HG03159 (cell line): ENCODE data around the gene MGAT5.

ENCODE experiments used
- ATAC-seq: cut with Tn5 transposase; IDR thresholded peaks from one replicate; pipeline ENCODE4 v1.9.1; 2021; ENCODE audit warnings: mild to moderate bottlenecking, moderate library complexity; ENCODE audit not compliant: unreplicated experiment

Gene MGAT5

GRCh38 chr2:134413430-134413829 lies 159.6 kb downstream of the MGAT5 start:
- no peak for ATAC-seq

- no peak for ATAC-seq
Measured at GRCh38 chr2:134413912-134414311, 160.0 kb downstream of the MGAT5 start.

- ATAC-seq: no peak
Measured at GRCh38 chr2:134416018-134416417, 162.1 kb downstream of the MGAT5 start.

- no peak for ATAC-seq
Measured at GRCh38 chr2:134416637-134417036, 162.8 kb downstream of the MGAT5 start.

GRCh38 chr2:134417968-134418582 lies 164.2 kb downstream of the MGAT5 start:
- no peak for ATAC-seq

- no peak for ATAC-seq
Measured at GRCh38 chr2:134420259-134420658, 166.4 kb downstream of the MGAT5 start.

GRCh38 chr2:134420920-134421319 lies 167.0 kb downstream of the MGAT5 start:
- no peak for ATAC-seq

GRCh38 chr2:134421556-134422328 lies 167.9 kb downstream of the MGAT5 start:
- no peak for ATAC-seq

GRCh38 chr2:134425724-134426496 lies 172.0 kb downstream of the MGAT5 start:
- no peak for ATAC-seq

GRCh38 chr2:134426721-134427120 lies 172.8 kb downstream of the MGAT5 start:
- no peak for ATAC-seq

- ATAC-seq: no peak
Measured at GRCh38 chr2:134429886-134430285, 176.0 kb downstream of the MGAT5 start.

- no peak for ATAC-seq
Measured at GRCh38 chr2:134431838-134432434, 178.1 kb downstream of the MGAT5 start.

GRCh38 chr2:134432435-134432883 lies 178.6 kb downstream of the MGAT5 start:
- ATAC-seq: no peak

- ATAC-seq: no peak
Measured at GRCh38 chr2:134433469-134433868, 179.6 kb downstream of the MGAT5 start.

- ATAC-seq: no peak
Measured at GRCh38 chr2:134433979-134434378, 180.1 kb downstream of the MGAT5 start.

- no peak for ATAC-seq
Measured at GRCh38 chr2:134435505-134435904, 181.6 kb downstream of the MGAT5 start.

GRCh38 chr2:134435936-134436335 lies 182.1 kb downstream of the MGAT5 start:
- no peak for ATAC-seq

- ATAC-seq: no peak
Measured at GRCh38 chr2:134436706-134437105, 182.8 kb downstream of the MGAT5 start.

GRCh38 chr2:134438371-134438770 lies 184.5 kb downstream of the MGAT5 start:
- ATAC-seq: no peak

GRCh38 chr2:134440336-134440909 lies 186.6 kb downstream of the MGAT5 start:
- ATAC-seq: no peak
